H1 (cell line): ENCODE measurements around the gene SIK1. TPM values are rescaled to one million over a fixed set of nuclear protein-coding genes. Genes with fewer than 3 reads are reported as not detected.
"Not testable (repeated sequence)": the region's sequence is repeated elsewhere in the genome, so short reads cannot be mapped to it uniquely, and the experiment has no call there.

Experiments used
- CTCF ChIA-PET: fragments of 300-600 bp; sonication (Branson Sonifier 250); formaldehyde crosslinking; loops from one replicate; lab custom pipeline; 2021; ENCODE audit not compliant: partially characterized antibody; lab: Charles Lee
- POLR2A ChIA-PET: fragments of 300-600 bp; sonication (Branson Sonifier 250); formaldehyde crosslinking; loops from one replicate; lab custom pipeline; 2021; ENCODE audit warnings: inconsistent platforms; ENCODE audit not compliant: partially characterized antibody; lab: Charles Lee
- DNase-seq, 2 experiments: peaks; one replicate each; pipeline versions ENCODE4 v3.0.0 to v3.0.0-alpha.2; 2010 to 2022; ENCODE audit warnings: low spot score in 2 of 2, low read depth in 1 of 2, mixed read lengths in 1 of 2
- FAIRE-seq: peaks from 2 replicates; lab custom pipeline; 2011; peaks lifted over from hg19 to GRCh38; lab: Jason Lieb, UNC
- H2AFZ ChIP-seq: 2 replicates; pipeline ENCODE4 v1.8.1; 2012; ENCODE audit warnings: low read length, inconsistent platforms
- H2AK5ac ChIP-seq: 2 replicates; pipeline ENCODE4 v1.6.1; 2013; ENCODE audit warnings: low read depth, low read length
- H2BK120ac ChIP-seq: replicated peaks from 2 replicates; pipeline ENCODE3; 2013; ENCODE audit warnings: low read depth, low read length, inconsistent platforms
- H2BK12ac ChIP-seq: 2 replicates; pipeline ENCODE4 v1.6.1; 2013; ENCODE audit warnings: low read depth, low read length
- H2BK15ac ChIP-seq: 2 replicates; pipeline ENCODE4 v1.6.1; 2013; ENCODE audit warnings: low read length
- H2BK20ac ChIP-seq: 2 replicates; pipeline ENCODE4 v1.6.1; 2013; ENCODE audit warnings: low read length
- H2BK5ac ChIP-seq: 2 replicates; pipeline ENCODE4 v1.6.1; 2013; ENCODE audit warnings: low read depth, low read length
- H3K14ac ChIP-seq: 2 replicates; pipeline ENCODE4 v1.6.1; 2013; ENCODE audit warnings: inconsistent platforms; ENCODE audit not compliant: insufficient read length
- H3K18ac ChIP-seq: 2 replicates; pipeline ENCODE4 v1.6.1; 2013; ENCODE audit warnings: low read length; ENCODE audit errors: extremely low read depth
- H3K23ac ChIP-seq: 2 replicates; pipeline ENCODE4 v1.6.1; 2013; ENCODE audit warnings: inconsistent platforms; ENCODE audit not compliant: insufficient read length
- H3K23me2 ChIP-seq: 2 replicates; pipeline ENCODE4 v1.6.1; 2013; ENCODE audit warnings: low read depth, low read length
- H3K27ac ChIP-seq: 2 replicates; pipeline ENCODE4 v1.6.1; 2011; ENCODE audit warnings: low read depth, low read length, inconsistent platforms
- H3K27me3 ChIP-seq, 4 experiments: replicated peaks in 1 of 4; 1 replicate in 1 of 4; 2 replicates in 3 of 4; pipeline versions ENCODE4 v1.6.1 to v1.8.1; 2011 to 2013; ENCODE audit warnings: low read length in 3 of 4, mild to moderate bottlenecking in 3 of 4, inconsistent platforms in 2 of 4, mixed read lengths in 2 of 4, moderate library complexity in 1 of 4; ENCODE audit not compliant: control insufficient read depth in 3 of 4, insufficient read depth in 3 of 4; ENCODE audit errors: extremely low read depth in 1 of 4
- H3K36me3 ChIP-seq, 4 experiments: 2 replicates each; pipeline versions ENCODE4 v1.6.1 to v1.8.1; 2011 to 2013; ENCODE audit warnings: mild to moderate bottlenecking in 4 of 4, low read length in 3 of 4, moderate library complexity in 2 of 4, control low read depth in 1 of 4, inconsistent platforms in 1 of 4; ENCODE audit not compliant: insufficient read depth in 4 of 4, control insufficient read depth in 2 of 4
- H3K4ac ChIP-seq: replicated peaks from 2 replicates; pipeline ENCODE3; 2013; ENCODE audit warnings: low read length, low read depth, mixed read lengths, inconsistent platforms; ENCODE audit not compliant: insufficient read length
- H3K4me1 ChIP-seq, 4 experiments: replicated peaks in 1 of 4; 1 replicate in 1 of 4; 2 replicates in 3 of 4; pipeline versions ENCODE4 v1.6.1 to v1.8.1; 2011 to 2013; ENCODE audit warnings: low read length in 3 of 4, inconsistent platforms in 2 of 4, mixed read lengths in 1 of 4; ENCODE audit not compliant: insufficient read depth in 4 of 4, control insufficient read depth in 3 of 4
- H3K4me2 ChIP-seq, 2 experiments: 2 replicates each; pipeline versions ENCODE4 v1.6.1 to v1.8.1; 2011 to 2013; ENCODE audit warnings: low read depth in 2 of 2, low read length in 2 of 2, control low read depth in 1 of 2, inconsistent platforms in 1 of 2, mild to moderate bottlenecking in 1 of 2; ENCODE audit not compliant: insufficient read depth in 1 of 2
- H3K4me3 ChIP-seq, 4 experiments: fragments of 200-600, 300-600 bp in 1 of 4; sonication (generic), shearing (Covaris generic), sonication (Bioruptor Twin) in 1 of 4; 2 replicates each; pipeline versions ENCODE4 v1.5.1 to v1.8.1; 2011 to 2016; ENCODE audit warnings: low read length in 4 of 4, low read depth in 3 of 4, control low read depth in 2 of 4, inconsistent platforms in 2 of 4, mild to moderate bottlenecking in 2 of 4, mixed read lengths in 1 of 4, moderate library complexity in 1 of 4; ENCODE audit not compliant: insufficient read depth in 2 of 4; ENCODE audit errors: extremely low read depth in 1 of 4
- H3K56ac ChIP-seq: replicated peaks from 2 replicates; pipeline ENCODE3; 2013; ENCODE audit warnings: low read depth, mild to moderate bottlenecking, mixed read lengths, low read length, inconsistent platforms; ENCODE audit not compliant: insufficient read length
- H3K79me1 ChIP-seq: 2 replicates; pipeline ENCODE4 v1.6.1; 2013; ENCODE audit warnings: low read depth, low read length, control low read depth
- H3K79me2 ChIP-seq, 2 experiments: 2 replicates each; pipeline versions ENCODE4 v1.6.1 to v1.8.1; 2012 to 2013; ENCODE audit warnings: low read length in 2 of 2, mild to moderate bottlenecking in 2 of 2, inconsistent platforms in 1 of 2; ENCODE audit not compliant: insufficient read depth in 2 of 2, control insufficient read depth in 1 of 2
- H3K9ac ChIP-seq, 4 experiments: replicated peaks in 1 of 4; 1 replicate in 1 of 4; 2 replicates in 3 of 4; pipeline versions ENCODE4 v1.6.1 to v1.8.1; 2011 to 2013; ENCODE audit warnings: low read depth in 3 of 4, low read length in 3 of 4, control low read depth in 2 of 4, mild to moderate bottlenecking in 2 of 4, moderate library complexity in 2 of 4, inconsistent platforms in 1 of 4; ENCODE audit errors: extremely low read depth in 1 of 4
- H3K9me3 ChIP-seq, 2 experiments: 2 replicates each; pipeline versions ENCODE4 v1.6.1 to v1.8.1; 2012 to 2013; ENCODE audit warnings: mild to moderate bottlenecking in 2 of 2, moderate library complexity in 2 of 2, control low read depth in 1 of 2, inconsistent platforms in 1 of 2, low read depth in 1 of 2, low read length in 1 of 2, mixed read lengths in 1 of 2; ENCODE audit not compliant: insufficient read depth in 2 of 2
- H4K20me1 ChIP-seq, 2 experiments: replicated peaks in 1 of 2; 2 replicates each; pipeline versions ENCODE3 to v1.8.1; 2011 to 2013; ENCODE audit warnings: inconsistent platforms in 2 of 2, low read length in 2 of 2, mild to moderate bottlenecking in 1 of 2; ENCODE audit not compliant: insufficient read depth in 2 of 2, control insufficient read depth in 1 of 2
- H4K5ac ChIP-seq: 2 replicates; pipeline ENCODE4 v1.6.1; 2013; ENCODE audit warnings: low read length, low read depth, mixed read lengths, inconsistent platforms; ENCODE audit not compliant: insufficient read length
- H4K8ac ChIP-seq: 2 replicates; pipeline ENCODE4 v1.8.0; 2013; ENCODE audit warnings: mild to moderate bottlenecking, moderate library complexity, low read length, inconsistent platforms; ENCODE audit not compliant: insufficient read depth; ENCODE audit errors: extremely low read depth
- H4K91ac ChIP-seq: replicated peaks from 2 replicates; pipeline ENCODE3; 2013; ENCODE audit warnings: low read length, mixed read lengths, inconsistent platforms; ENCODE audit not compliant: insufficient read length
- WGBS, 2 experiments: shearing (Covaris generic) in 1 of 2; methylation state at CpG; one replicate each; pipeline versions ENCODE4 v1.1.6 to v1.1.7; 2013 to 2015; ENCODE audit warnings: low lambda C conversion rate in 2 of 2, mixed read lengths in 2 of 2, inconsistent platforms in 1 of 2, low coverage in 1 of 2, missing lambda C conversion rate in 1 of 2; ENCODE audit not compliant: insufficient replicate concordance in 2 of 2, insufficient coverage in 1 of 2, insufficient read length in 1 of 2; ENCODE audit errors: extremely low coverage in 1 of 2, missing lambda C conversion rate in 1 of 2; 5-methylcytosine and 5-hydroxymethylcytosine counted together
- polyA plus RNA-seq, 7 experiments: library from polyadenylated mRNA; depleted of rRNA in 3 of 7; stranded (reverse) in 5 of 7; unstranded in 2 of 7; fragments of >200 nt in 5 of 7; fragments of 200-250 nt in 2 of 7; gene quantifications; 1 replicate in 5 of 7; 2 replicates in 1 of 7; 4 replicates in 1 of 7; pipeline versions ENCODE4 v1.2.1 to v1.2.3, GENCODE V29; 2011 to 2013; ENCODE audit warnings: missing spikeins in 2 of 7, mixed read lengths in 2 of 7
- total RNA-seq: library from RNA; stranded (reverse); fragmentation: NEBNext Ultra II Directional; extraction: Animal tissue kit (Norgen Biotek cat#: 25700); gene quantifications from 2 replicates; pipeline ENCODE4 v1.2.1, GENCODE V29; 2021

SIK1 gene
- total and polyA plus RNA-seq, 2 of the 8 experiments (the other 6 are each of a cell fraction or from before 2014, with no cell fraction given) = 1.5 to 6.7 TPM

GRCh38 chr21:43430830-43431416, 4.0 kb upstream of the SIK1 start:
- FAIRE-seq, H3K14ac ChIP-seq, H3K4ac ChIP-seq, H3K36me3 ChIP-seq, H2AFZ ChIP-seq, H3K27ac ChIP-seq, DNase-seq, H3K4me2 ChIP-seq, H3K4me3 ChIP-seq, H2BK20ac ChIP-seq, H3K9me3 ChIP-seq, H2BK5ac ChIP-seq, H3K79me2 ChIP-seq, H3K23ac ChIP-seq, H3K27me3 ChIP-seq, H2BK15ac ChIP-seq, H2BK12ac ChIP-seq, H3K18ac ChIP-seq, H3K79me1 ChIP-seq, H3K23me2 ChIP-seq, CTCF ChIA-PET, H2AK5ac ChIP-seq, POLR2A ChIA-PET, H3K56ac ChIP-seq, H2BK120ac ChIP-seq, H4K5ac ChIP-seq, H3K4me1 ChIP-seq, H4K91ac ChIP-seq, H4K8ac ChIP-seq, H4K20me1 ChIP-seq, H3K9ac ChIP-seq: not testable (repeated sequence)
- no CpG with 5 or more reads among the region's 17 CpGs for WGBS, 2 experiments

- DNase-seq, CTCF ChIA-PET, POLR2A ChIA-PET: not testable (repeated sequence)
Measured at GRCh38 chr21:43428964-43429363, 2.0 kb upstream of the SIK1 start.

More at GRCh38 chr21:43428964-43429363, 2.0 kb upstream of the SIK1 start:
- H2AFZ ChIP-seq, H3K23me2 ChIP-seq, H4K5ac ChIP-seq, H3K27me3 ChIP-seq, H4K8ac ChIP-seq, H3K79me2 ChIP-seq, H3K9me3 ChIP-seq, H2BK15ac ChIP-seq, H2BK20ac ChIP-seq, H3K27ac ChIP-seq, H2BK5ac ChIP-seq, H3K36me3 ChIP-seq, H3K4me1 ChIP-seq, H2BK120ac ChIP-seq, H3K14ac ChIP-seq, H3K4ac ChIP-seq, H4K91ac ChIP-seq, H3K56ac ChIP-seq, H3K23ac ChIP-seq, H3K4me2 ChIP-seq, H3K9ac ChIP-seq, H3K79me1 ChIP-seq, H3K18ac ChIP-seq, H2BK12ac ChIP-seq, H4K20me1 ChIP-seq, H3K4me3 ChIP-seq, FAIRE-seq, H2AK5ac ChIP-seq: not testable (repeated sequence)
- WGBS, 2 experiments = no CpG with 5 or more reads among the region's 6 CpGs
